GM18861 (cell line): Measurements from ENCODE around the gene ST8SIA5.
"Not testable (repeated sequence)": the region's sequence is repeated elsewhere in the genome, so short reads cannot be mapped to it uniquely, and the experiment has no call there.

Experiments used
- ATAC-seq: cut with Tn5 transposase; IDR thresholded peaks from one replicate; pipeline ENCODE4 v1.9.1; 2021; ENCODE audit not compliant: unreplicated experiment

The ST8SIA5 gene, protein sequence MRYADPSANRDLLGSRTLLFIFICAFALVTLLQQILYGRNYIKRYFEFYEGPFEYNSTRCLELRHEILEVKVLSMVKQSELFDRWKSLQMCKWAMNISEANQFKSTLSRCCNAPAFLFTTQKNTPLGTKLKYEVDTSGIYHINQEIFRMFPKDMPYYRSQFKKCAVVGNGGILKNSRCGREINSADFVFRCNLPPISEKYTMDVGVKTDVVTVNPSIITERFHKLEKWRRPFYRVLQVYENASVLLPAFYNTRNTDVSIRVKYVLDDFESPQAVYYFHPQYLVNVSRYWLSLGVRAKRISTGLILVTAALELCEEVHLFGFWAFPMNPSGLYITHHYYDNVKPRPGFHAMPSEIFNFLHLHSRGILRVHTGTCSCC

DNA sequence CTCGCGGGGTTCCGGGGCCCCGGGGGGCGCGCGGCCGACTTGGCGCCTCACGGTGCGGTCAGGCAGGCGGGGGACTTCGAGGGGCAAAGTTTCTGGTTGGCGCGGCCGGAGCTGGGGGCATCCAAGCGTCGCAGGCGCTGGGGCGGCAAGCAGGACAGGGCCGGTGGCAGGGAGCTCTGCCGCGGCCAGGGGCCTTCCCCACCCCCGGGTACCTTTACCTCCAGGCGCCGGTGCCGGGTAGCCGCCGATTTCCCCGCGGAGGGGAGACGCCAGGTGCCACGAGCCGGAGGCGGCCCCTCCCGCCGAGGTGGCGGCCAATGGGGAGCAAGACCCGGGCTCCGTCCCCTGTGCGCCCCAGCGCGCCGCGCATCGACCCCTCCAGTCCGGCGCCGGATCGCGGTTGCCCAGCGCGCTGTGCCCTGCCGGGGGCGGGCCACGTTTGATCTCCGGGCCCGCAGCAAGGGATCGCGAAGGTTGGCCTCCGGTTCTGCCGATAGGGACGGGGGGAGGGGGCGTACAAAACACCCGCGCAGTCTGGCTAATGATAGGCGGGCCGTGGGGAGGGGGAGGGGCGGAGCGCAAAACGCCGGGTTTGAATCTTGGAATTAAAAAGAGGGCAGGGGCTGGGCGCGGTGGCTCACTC is at the start of gene ST8SIA5:
Gene ST8SIA5, minus strand, starts transcription at position 495 of the 643 bp plus-strand sequence. CDS start 545 bp downstream, outside the sequence.
- ATAC-seq: no peak

DNA sequence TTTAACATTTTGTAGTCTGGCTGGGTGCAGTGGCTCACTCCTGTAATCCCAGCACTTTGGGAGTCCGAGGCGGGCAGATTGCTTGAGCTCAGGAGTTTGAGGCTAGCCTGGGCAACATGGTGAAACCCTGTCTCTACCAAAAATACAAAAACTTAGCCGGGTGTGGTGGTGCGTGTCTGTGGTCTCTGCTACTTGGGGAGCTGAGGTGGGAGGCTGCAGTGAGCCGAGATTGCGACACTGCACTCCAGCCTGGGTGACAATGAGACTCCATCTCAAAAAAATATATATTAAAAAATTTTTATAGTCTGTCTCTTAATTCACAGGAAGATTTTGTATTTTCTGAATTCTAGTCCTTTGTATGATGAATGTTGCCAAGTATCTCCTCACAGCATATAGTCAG is 39.1 kb upstream of the ST8SIA5 start:
- not testable (repeated sequence) for ATAC-seq

DNA sequence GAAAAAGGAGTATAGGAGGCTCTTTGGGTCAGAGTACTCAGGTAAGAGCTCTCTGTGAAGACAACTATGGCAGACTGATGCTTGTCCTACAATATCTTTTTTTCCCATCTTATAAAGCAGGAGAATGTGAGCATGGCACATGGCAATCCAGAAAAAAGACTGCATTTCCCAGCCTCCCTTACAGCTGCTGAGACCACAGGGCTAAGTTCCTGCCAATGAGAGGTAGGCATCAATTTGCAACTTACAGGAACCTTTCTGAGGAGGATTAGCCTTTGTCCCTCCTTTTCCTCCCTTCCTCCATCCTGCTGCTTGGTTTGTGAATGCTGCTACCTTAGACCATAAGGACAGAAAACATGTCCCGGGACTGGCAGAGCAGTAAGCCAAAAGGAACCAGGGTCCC is 37.8 kb upstream of the ST8SIA5 start:
- ATAC-seq: no peak

DNA sequence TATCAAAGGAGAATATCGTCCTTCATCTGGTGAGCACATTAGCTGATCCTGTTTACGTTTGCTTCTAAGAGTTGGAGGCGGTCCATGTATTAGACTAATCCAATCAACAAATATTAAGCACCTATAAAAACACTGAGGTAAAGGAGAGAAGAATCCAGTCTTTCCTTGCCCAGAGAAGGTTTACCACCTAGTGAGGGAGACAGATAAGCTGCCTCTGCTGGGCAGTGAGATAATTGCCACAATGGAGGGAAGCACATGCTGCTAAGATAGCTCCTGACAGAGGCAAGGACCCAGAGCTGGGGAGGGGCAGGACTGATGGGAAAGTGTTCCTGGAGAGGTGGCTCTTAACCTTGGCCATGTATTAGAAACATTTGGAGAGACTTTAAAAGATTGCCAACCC is 36.7 kb upstream of the ST8SIA5 start:
- no peak for ATAC-seq

DNA sequence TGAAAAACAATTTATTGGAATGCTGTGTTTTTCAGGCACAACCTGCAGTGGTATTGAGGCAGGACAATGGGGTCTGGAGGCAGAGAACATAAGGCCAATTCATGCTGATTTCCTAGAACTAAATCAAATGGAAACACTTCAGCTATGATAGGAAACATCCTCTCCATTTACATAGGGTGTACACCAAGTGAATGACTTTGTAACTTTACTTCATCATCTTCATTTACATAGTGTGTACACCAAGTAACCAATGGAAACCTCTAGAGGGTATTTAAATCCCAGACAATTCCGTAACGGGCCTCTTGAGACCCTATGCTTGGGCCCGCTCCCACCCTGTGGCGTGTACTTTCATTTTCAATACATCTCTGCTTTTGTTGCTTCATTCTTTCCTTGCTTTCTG is 32.2 kb upstream of the ST8SIA5 start:
- ATAC-seq: no peak

DNA sequence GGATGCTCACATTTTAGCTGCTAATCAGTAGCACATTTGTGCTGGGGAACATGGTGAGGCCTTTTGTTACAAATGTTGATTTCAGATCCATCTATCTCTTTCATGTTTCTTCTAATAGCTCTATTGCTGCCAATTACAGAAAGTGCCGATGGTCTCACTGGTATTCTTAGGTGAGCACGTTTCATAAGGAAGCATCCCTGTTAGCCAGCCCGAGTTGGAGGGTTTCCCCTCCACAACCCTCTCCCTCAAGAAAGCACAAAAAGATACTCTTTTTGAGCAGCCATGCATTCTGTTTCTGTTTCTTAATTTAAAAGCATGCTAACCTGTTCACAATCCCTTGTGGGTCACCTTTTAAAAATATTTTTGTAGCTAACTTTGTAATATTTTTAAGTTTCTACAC is 30.8 kb upstream of the ST8SIA5 start:
- ATAC-seq: no peak

DNA sequence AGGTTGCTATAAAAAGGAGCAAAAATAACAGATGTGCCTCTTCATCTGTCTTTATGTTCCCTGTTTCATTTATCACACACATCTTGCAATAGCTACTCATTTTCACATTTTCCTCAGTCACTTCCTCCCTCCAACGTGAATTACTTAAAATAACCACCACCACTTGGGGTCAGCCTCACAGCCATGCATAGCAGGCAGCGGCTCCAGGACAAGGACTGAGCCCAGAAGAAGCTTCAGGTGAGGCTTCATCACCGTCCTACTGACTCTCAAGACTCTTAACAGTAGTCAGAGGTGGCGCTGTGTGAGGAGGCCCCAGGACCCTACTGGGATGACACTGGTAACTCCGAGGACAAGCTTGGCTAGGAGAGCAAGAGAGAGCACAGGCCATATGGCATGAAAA is 15.5 kb upstream of the ST8SIA5 start:
- no peak for ATAC-seq

DNA sequence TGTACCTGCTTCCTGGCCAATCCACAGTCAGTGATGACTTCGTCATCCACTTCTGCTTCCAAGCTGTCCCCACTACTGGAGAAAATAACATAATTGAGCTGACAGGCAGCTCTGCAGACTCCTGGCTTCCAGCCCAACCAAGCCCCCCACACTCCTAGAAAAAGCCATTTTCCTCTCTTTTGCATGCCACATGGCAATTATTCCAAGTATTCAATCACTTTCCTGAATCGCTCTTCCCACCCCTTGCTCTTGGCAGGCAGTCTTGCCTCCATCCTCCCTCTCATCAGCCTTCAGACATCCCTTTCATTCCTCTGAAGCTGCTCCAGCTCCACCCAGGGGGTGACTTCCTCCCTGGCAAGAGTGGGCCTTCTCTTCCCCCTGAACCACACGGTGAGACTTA is 14.3 kb upstream of the ST8SIA5 start:
- ATAC-seq: no peak

DNA sequence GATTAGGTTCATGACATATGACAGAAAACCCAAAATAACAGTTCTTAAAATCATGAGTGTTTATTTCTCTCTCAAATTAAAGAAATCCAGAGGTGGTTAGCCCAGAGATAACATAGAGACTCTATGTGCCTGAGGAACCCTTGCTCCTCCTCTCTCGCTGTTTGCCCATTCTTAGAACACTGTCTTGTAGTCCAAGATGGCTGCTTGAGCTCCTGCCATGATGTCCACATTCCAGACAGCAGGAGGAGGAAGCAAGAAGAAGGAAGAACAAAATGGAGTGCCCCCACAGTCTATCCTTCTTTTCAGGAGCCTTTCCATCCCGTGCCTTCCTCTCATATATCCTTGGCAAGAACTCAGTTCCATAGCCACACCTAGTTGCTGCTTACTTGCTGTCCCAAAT is 13.9 kb upstream of the ST8SIA5 start:
- ATAC-seq: no peak

DNA sequence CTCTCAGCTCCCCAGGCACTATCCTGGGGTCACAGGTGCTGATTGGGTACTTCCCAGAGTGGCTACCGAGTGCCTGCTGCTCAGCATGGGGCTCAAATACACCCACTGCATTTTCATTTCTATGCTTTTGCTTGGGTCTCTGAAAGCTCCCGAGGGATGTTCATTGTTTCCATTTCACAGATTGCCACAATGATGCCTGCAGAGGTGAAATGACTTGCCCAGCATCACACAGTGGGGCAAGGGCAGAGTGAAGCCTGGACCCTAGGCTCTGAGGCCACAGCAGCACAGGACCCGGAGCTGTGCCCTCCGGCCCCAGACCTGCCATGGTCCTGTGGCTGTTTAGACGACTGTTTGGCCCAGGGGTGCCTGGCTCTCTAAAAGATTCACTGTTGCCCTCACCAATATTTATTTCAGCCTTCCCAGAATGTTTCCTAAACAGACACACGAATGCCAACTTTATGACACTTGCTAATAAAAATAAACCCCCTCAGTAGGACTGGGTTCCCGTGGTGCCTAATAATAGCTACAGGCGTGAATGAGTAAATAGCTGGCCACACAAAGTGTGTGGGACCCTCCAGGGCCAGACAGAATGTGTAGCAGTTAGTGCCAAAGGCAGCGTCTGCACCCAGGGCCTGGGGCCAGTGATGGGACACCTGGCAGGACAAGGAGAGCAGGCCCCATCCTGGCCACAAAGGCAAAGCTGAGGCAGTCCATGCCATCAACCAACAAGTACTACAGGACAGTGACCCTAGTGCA is 11.5 kb upstream of the ST8SIA5 start:
- ATAC-seq: no peak

DNA sequence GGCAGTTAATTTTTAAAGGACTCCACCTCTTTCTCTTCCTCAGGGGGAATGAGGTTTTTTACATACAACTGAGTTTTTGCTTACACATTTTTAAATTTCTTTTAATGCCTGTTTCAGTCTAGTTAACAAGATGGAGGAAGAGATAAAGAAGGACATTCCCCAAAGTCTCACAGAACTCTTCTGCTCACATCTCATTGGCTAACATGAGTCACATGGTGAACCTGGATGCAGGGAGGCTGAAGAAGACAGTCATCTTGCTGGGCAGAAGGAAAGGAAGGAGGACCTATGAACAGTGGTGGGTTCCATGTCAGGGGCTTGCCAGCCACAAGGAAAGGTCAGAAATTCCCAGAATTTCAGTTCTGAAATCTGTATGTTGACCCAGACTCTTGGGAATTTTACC is 10.4 kb upstream of the ST8SIA5 start:
- ATAC-seq: no peak

DNA sequence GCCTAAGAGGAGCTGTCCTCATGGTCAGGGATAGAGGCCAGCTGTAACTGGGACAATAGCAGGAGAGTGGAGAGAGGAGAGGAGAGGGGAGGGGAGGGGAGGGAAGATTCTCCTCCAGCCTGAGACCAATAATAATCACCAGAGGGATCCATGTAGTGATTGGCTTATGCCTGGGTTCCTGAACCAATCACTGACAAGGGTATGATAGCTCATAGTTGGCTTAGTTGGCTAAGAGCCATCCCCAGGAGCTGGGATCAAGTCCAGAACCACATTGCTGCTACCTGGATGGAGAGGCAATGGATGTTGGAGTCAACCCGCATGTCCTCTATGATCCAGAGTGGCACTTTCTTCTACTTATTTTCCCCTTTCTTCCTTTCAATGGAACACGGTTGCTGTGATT is 7.7 kb upstream of the ST8SIA5 start:
- no peak for ATAC-seq

DNA sequence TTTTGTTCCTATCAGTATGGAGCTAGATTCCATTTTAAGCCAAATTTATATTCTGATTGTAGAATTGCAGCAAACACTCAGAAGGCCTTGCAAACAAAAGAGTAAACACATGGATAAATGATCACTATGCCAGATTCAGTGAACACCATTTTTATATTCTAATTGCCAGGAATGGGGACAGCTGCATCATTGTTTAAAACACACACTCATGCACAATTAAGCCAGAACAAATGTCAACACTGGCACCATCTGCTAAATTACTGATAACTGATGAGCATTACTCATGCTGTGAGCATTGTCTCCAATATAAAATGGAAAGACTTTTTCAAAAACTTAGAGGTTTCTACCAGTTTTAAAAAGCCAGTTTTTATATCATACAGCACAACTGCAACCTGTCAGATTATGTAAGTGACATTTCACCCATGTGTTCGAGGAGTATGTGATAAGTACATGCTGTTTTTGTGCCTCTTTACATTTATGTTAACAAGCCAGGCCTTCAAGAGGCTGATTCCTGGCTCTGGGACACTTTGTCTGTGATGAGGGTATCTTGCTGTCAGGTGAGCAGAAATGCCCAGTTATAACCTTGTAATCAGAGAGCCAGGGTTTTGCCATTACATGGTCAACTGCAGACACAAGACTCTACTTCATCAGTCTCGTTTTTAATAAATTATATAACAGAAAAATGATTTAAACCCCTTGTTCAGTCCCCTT is 4.4 kb upstream of the ST8SIA5 start:
- no peak for ATAC-seq

DNA sequence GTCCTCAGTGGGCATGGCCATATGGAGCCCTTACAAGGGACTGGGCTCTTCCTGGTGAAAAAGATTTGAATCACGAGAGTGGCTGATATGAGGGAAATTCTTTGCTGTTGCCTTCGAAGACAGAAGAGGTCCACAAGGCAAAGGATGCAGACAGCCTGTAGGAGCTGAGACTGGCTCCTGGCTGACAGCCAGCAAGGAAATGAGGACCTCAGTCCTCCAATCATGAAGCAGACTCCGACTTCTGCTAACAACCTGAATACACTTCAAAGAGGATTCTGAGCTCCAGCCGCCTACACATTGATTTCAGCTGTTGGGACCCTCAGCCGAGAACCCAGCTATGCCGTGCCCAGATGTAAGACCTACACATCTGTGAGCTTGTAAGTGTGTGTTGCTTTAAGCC is 3.0 kb upstream of the ST8SIA5 start:
- no peak for ATAC-seq

DNA sequence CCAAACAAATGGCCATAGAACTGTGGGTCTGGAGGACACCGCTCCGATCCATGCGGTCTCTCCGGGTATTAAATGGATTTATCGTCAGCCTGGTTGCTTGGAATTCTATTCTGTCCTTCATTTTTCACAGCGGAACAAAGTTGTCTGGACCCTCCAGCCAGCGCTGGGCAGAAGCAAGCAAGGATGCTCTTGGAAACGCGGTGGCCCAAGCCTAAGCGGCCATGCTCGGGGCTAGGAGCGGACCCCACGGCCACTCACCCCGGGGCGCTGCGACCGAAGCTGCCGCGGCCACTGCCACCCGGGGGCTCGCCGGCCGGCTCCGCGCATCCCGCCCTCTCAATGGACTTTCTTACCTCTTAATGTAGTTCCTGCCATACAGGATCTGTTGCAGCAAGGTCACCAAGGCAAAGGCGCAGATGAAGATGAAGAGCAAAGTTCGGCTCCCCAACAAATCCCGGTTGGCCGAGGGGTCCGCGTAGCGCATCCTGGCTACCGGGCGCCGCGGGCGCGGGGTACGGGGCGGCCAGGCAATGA is 761 bp downstream of the ST8SIA5 start:
- ATAC-seq: no peak

DNA sequence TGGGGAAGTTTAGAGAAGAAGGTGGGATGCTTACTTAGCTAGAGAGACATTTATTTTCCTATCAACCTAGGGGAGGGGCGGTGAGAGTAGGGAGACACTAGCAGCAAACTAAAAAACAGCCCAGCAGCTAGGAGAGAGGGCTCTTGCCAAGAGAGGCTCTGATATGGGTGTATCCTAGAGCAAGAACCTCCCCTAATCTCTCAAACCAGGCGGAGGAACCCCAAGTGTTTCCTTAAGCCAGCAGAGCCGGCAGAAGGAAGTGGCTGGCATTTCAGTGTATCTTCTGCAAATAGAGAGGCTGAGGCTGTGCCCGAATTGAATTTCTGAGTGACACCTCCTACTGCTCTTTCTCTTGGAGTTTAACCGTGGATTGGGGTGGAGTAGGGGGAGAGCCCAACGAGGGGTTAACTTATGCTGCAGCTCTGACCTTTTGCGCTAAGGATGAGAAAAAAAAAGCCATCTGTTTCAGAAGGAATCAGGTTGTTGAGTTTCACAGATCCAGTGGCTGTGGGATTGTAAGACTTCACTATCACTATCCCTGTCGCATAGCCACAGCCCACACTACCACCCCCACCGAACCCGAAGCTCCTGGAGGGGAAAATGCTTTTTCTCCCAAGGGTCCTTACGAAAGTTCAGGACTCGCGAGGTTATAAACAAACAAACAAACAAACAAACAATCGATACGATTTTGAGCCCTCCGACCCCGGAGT is 1.4 kb downstream of the ST8SIA5 start:
- no peak for ATAC-seq

DNA sequence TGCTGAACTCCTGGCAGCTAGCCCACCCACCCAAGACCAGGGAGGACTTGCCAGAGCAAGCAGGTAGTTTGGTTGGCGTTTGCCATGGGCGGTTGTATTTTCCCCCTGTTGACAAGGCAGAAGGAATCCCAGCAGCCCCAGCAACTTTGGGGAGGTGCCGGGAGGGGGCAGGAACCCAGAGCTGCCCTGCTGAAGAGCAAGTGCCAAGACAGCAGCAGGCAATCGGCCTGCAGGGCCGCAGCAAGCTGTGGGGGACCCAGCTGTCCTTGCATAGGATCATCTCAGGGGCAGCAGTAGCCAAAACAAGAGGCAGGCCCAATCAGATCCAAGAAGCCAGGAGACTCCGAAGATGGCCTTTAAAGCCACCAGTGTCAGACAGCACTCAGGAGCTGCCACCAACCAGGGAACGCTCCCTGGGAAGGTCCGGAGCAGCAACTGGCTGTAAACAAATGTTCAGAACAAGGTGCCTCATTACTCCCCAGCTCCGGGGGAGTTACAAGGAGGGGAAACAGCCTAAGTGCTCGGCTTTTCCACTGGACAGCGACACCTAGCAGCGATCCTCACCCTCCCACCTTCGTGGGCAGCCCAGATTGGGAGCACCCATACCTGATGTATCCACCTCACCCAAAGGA is 2.1 kb downstream of the ST8SIA5 start:
- ATAC-seq: no peak

DNA sequence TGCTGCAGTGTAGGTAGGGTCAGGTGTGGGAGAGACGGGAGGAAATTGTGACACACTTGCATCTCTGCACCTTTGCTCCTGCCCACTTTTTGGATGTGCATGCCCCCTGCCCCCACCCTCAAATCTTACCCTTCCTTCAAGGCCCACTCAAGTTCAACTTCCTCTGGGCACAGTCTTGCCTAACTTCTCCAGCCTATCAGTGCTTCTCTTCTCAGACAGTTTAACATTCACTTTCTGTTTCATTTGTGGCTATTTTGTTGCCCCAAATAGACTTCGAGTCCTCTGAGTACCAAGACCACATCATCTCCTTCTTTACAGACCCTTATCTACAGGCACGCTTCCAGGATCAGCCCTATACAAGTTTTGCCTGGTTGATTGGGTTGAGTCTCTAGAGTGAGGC is 2.7 kb downstream of the ST8SIA5 start:
- ATAC-seq: peak; percentile 71

DNA sequence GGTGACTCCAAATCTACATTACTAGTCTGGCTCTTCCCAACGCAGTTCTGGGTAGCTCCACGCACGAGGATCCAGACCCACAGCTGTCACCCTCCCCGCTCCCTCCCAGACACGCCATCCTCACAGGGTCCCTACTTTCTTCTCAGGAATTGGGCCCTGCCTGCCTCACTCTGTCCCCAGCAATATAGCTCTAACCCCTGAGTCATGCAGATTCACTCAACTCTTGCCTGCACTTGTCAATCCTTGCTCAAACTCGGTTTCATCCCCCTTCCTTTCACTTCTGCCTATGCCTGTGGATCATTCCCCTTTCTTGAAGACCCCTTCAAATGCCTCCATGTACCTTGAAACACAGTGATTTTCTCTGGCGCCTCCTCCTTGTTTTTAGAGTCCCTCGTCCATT is 5.0 kb downstream of the ST8SIA5 start:
- no peak for ATAC-seq

DNA sequence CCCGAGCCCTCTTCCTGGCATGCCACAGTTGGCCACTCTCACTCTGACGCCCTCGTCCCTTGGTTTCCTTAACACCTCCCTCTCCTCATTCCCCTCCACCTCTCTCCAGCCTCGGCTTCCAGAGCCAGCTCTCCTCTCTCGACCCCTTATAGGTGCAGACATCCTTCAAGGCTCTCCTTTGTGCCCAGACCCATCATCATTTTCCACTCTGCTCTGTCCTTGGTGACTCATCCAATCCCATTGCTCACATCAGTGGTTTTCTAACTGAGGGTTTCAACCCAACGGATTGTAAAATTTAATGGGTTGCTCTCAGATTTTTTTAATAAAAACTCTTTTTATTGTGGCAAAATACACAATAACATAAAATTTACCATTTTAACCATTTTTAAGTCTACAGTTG is 6.2 kb downstream of the ST8SIA5 start:
- ATAC-seq: no peak
